ENCODE results near the gene COQ8B.
"Not testable (repeated sequence)": the region's sequence is repeated elsewhere in the genome, so short reads cannot be mapped to it uniquely, and the experiment has no call there.

The COQ8B gene

GRCh38 chr19:40716482-40717324, at the start of gene COQ8B, which contains the start of gene ITPKC:
COQ8B (minus strand) TSS chr19:40716886; CDS start chr19:40714632, 2,254 bp downstream.
ITPKC (plus strand) TSS chr19:40717112; CDS start chr19:40717136, 24 bp downstream.
- DNase-seq = peak; percentile 96

- DNase-seq = not testable (repeated sequence)
Measured at GRCh38 chr19:40766385-40766784, 49.7 kb upstream of the COQ8B start.

- no peak for DNase-seq
Measured at GRCh38 chr19:40763963-40764362, 47.3 kb upstream of the COQ8B start.

- no peak for DNase-seq
Measured at GRCh38 chr19:40763526-40763925, 46.8 kb upstream of the COQ8B start.

- peak; percentile 68 for DNase-seq
Measured at GRCh38 chr19:40762754-40763470, 46.2 kb upstream of the COQ8B start.

- DNase-seq = no peak
Measured at GRCh38 chr19:40759352-40759751, 42.7 kb upstream of the COQ8B start.

- DNase-seq = no peak
Measured at GRCh38 chr19:40758491-40758890, 41.8 kb upstream of the COQ8B start.

- DNase-seq = no peak
Measured at GRCh38 chr19:40756502-40757110, 39.9 kb upstream of the COQ8B start.

- no peak for DNase-seq
Measured at GRCh38 chr19:40755791-40756190, 39.1 kb upstream of the COQ8B start.

- DNase-seq = no peak
Measured at GRCh38 chr19:40755248-40755624, 38.5 kb upstream of the COQ8B start.

- peak; percentile 95 for DNase-seq
Measured at GRCh38 chr19:40754611-40755247, 38.0 kb upstream of the COQ8B start.

GRCh38 chr19:40752257-40752781, 35.6 kb upstream of the COQ8B start:
- DNase-seq = peak; percentile 32

- DNase-seq = peak; percentile 99
Measured at GRCh38 chr19:40750874-40751537, 34.3 kb upstream of the COQ8B start, which contains the start of gene SNRPA. SNRPA (plus strand) TSS chr19:40751203; CDS start chr19:40751409, 206 bp downstream.

GRCh38 chr19:40750058-40750873, 33.6 kb upstream of the COQ8B start, which contains the start of gene ACTMAP:
ACTMAP (minus strand) TSS chr19:40750477; CDS start chr19:40749803, 674 bp downstream.
- peak; percentile 100 for DNase-seq

- DNase-seq = no peak
Measured at GRCh38 chr19:40747536-40747935, 30.9 kb upstream of the COQ8B start.

GRCh38 chr19:40745402-40745780, 28.7 kb upstream of the COQ8B start:
- DNase-seq = no peak

- no peak for DNase-seq
Measured at GRCh38 chr19:40744554-40745401, 28.1 kb upstream of the COQ8B start.

- no peak for DNase-seq
Measured at GRCh38 chr19:40743926-40744325, 27.2 kb upstream of the COQ8B start.

- no peak for DNase-seq
Measured at GRCh38 chr19:40742886-40743285, 26.2 kb upstream of the COQ8B start.

GRCh38 chr19:40742477-40742876, 25.8 kb upstream of the COQ8B start:
- no peak for DNase-seq

Data from MV-4-11 (cell line).